ENCODE data around the gene SELENOV.

SELENOV gene

GRCh38 chr19:39568604-39569003 is 53.7 kb downstream of the SELENOV start:
- DNase-seq: no peak
